ENCODE results near the gene MICAL1.

DNA sequence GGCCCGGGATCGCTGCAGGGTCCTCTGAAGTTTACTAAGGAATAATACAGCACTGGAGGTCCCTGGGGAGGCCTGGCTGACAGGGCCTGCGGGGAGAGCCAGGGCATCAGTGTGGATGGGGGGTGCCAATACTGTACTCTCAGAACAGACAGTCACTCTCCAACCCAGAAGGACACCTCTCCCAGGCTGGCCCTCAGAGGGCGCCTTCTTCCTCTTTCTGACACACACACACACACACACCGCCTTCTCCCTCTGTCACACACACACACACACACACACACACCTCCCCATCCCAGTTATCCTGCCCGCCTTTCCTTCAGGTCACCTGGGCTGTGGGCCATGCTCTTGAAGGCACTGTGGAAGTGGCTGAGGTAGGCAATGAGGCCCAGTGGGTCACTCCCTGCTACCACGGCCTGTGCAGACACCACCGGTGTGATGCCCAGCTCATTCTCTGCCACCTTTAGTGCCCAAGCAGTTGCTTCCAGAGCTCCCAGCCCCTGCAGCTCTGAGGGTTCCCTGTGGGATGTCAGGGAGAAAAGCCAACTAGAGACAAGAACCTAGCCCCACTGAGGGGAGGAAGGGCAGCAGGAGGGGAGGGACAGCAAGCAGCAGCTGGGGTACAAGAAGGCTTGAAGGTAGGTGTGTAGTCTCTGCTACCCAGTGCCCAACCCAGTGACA, 7.6 kb downstream of the MICAL1 start:
- TF ChIP-seq FOXM1 (IDR thresholded peaks at IDR 0.05; ENCODE audit: borderline replicate concordance, low read depth) (no peak), EGR1 (IDR thresholded peaks at IDR 0.05) (no peak), TAF1 (IDR thresholded peaks at IDR 0.05; ENCODE audit: low read depth) (no peak)
- TF ChIP-seq, protein P1, sequence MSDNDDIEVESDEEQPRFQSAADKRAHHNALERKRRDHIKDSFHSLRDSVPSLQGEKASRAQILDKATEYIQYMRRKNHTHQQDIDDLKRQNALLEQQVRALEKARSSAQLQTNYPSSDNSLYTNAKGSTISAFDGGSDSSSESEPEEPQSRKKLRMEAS (IDR thresholded peaks at IDR 0.05), result no peak

Data from Ishikawa (cell line).